ENCODE measurements around the gene GPS1. TPM values are rescaled to one million over a fixed set of nuclear protein-coding genes. Genes with fewer than 3 reads are reported as not detected.

GPS1 gene
- polyA plus RNA-seq, 1 donor, result 97.1 TPM

DNA sequence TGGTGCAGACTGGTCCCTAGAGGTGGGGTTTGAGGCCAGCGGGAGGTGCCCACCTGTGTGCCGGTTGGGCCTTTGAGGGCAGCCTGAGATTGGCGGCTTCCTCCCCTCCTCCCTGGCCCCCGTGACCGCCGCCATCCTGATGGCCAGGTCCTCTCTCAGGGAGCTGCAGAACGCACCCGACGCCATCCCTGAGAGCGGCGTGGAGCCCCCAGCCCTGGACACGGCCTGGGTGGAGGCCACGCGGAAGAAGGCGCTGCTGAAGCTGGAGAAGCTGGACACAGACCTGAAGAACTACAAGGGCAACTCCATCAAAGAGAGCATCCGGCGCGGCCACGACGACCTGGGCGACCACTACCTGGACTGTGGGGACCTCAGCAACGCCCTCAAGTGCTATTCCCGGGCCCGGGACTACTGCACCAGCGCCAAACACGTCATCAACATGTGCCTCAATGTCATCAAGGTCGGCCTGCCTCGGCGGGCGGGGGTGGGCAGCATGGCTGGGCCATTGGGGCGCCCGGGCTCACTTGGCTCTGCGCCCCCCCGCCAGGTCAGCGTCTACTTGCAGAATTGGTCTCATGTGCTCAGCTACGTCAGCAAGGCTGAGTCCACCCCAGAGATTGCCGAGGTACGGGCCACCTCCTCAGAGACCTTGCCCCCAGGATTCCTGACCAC, 2.8 kb downstream of the GPS1 start:
- Histone ChIP-seq H3K4me1 (ENCODE audit: control insufficient read depth, insufficient read depth, low read length) (peaks cover 18% of the 10 kb centered on the region), H3K9me3 (ENCODE audit: control insufficient read depth, low read depth, low read length) (no peaks in the 10 kb centered on the region), H3K27me3 (ENCODE audit: control insufficient read depth, insufficient read depth, low read length) (no peaks in the 10 kb centered on the region), H3K36me3 (ENCODE audit: control insufficient read depth, insufficient read depth, low read length) (peaks cover 71% of the 10 kb centered on the region), H3K27ac (ENCODE audit: low read length) (no peak overlapping the region), H3K4me3 (ENCODE audit: low read length) (no peak overlapping the region)
- DNase-seq, result no peak
- WGBS (ENCODE audit: insufficient coverage, low lambda C conversion rate), result no CpG with 5 or more reads among the region's 38 CpGs

- Histone ChIP-seq H3K27ac (ENCODE audit: low read length) (no peak overlapping the region), H3K4me1 (ENCODE audit: control insufficient read depth, insufficient read depth, low read length) (peaks cover 14% of the 10 kb centered on the region), H3K4me3 (ENCODE audit: low read length) (no peak overlapping the region), H3K36me3 (ENCODE audit: control insufficient read depth, insufficient read depth, low read length) (peaks cover 72% of the 10 kb centered on the region), H3K9me3 (ENCODE audit: control insufficient read depth, low read depth, low read length) (no peaks in the 10 kb centered on the region), H3K27me3 (ENCODE audit: control insufficient read depth, insufficient read depth, low read length) (no peaks in the 10 kb centered on the region)
- WGBS (ENCODE audit: insufficient coverage, low lambda C conversion rate), result no CpG with 5 or more reads among the region's 26 CpGs
- no peak for DNase-seq
Observed at GRCh38 chr17:82055023-82055964, 3.6 kb downstream of the GPS1 start.

DNA sequence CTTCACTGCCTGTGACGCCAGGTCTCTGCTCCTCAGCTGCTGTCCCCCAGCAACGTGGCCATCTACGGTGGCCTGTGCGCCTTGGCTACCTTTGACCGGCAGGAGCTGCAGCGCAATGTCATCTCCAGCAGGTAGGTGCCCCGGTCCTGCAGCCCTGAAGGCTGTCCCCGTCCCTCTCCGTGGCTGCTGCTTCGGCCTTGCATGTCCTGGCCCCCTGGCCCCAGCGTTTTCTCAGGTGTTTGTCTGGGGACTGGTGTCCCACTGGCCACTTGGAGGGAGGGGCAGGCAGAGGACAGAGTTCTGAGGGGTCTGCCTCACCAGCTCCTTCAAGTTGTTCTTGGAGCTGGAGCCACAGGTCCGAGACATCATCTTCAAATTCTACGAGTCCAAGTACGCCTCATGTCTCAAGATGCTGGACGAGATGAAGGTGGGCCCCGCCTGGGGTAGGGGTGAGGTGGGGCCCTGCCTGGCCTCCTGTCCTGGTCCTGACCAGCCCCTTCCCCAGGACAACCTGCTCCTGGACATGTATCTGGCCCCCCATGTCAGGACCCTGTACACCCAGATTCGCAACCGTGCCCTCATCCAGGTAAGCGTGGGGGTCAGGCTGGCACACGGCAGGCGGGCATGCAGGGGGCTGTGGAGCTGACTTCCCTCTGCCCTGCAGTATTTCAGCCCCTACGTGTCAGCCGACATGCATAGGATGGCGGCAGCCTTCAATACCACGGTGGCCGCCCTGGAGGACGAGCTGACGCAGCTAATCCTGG, 4.4 kb downstream of the GPS1 start:
- Histone ChIP-seq H3K36me3 (ENCODE audit: control insufficient read depth, insufficient read depth, low read length) (peaks cover 79% of the 10 kb centered on the region), H3K4me1 (ENCODE audit: control insufficient read depth, insufficient read depth, low read length) (peaks cover 11% of the 10 kb centered on the region), H3K9me3 (ENCODE audit: control insufficient read depth, low read depth, low read length) (no peaks in the 10 kb centered on the region), H3K27ac (ENCODE audit: low read length) (no peak overlapping the region), H3K4me3 (ENCODE audit: low read length) (no peak overlapping the region), H3K27me3 (ENCODE audit: control insufficient read depth, insufficient read depth, low read length) (no peaks in the 10 kb centered on the region)
- WGBS (ENCODE audit: insufficient coverage, low lambda C conversion rate), result no CpG with 5 or more reads among the region's 28 CpGs
- DNase-seq, result no peak

DNA sequence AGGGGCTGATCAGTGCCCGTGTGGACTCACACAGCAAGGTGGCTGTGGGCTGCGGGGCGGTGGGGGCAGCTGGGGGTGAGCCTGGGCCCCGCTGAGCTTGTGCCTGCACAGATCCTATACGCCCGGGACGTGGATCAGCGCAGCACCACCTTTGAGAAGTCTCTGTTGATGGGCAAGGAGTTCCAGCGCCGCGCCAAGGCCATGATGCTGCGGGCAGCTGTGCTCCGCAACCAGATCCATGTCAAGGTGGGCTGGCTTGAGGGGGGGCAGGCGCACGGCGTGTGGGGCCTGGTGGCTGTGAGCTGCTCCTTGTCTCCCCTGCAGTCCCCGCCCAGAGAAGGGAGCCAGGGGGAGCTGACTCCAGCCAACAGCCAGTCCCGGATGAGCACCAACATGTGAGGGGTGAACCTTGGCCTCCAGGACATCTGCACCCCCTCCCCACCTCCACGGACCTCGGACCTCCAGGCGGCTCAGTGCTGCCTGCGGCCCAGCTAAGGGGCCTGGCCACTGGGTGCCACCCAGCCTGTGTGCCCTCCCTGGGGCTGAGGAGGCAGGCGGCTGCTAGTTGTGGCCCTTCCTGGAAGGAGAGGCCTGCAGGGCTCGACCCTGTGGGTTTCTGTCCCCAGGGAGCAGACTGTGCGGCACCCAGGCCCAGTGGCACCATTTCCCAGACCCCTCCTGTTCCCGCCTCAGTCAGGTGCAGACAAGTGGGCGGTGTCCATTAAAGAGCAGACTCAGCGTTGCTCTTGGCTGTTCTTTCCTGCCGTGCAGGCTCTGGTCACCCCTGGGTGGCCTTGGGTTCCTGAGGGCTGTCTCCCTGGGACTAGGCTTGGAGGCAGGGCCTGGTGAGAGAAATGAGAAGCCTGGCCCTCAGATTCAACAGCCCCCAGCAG, 5.3 kb downstream of the GPS1 start:
- Histone ChIP-seq H3K4me3 (ENCODE audit: low read length) (no peak overlapping the region), H3K27ac (ENCODE audit: low read length) (no peak overlapping the region), H3K9me3 (ENCODE audit: control insufficient read depth, low read depth, low read length) (no peaks in the 10 kb centered on the region), H3K27me3 (ENCODE audit: control insufficient read depth, insufficient read depth, low read length) (no peaks in the 10 kb centered on the region), H3K4me1 (ENCODE audit: control insufficient read depth, insufficient read depth, low read length) (peaks cover 11% of the 10 kb centered on the region), H3K36me3 (ENCODE audit: control insufficient read depth, insufficient read depth, low read length) (peaks cover 86% of the 10 kb centered on the region)
- no CpG with 5 or more reads among the region's 29 CpGs for WGBS (ENCODE audit: insufficient coverage, low lambda C conversion rate)
- DNase-seq, result no peak

- Histone ChIP-seq H3K4me1 (ENCODE audit: control insufficient read depth, insufficient read depth, low read length) (peaks cover under 1% of the 10 kb centered on the region), H3K27ac (ENCODE audit: low read length) (no peak overlapping the region), H3K27me3 (ENCODE audit: control insufficient read depth, insufficient read depth, low read length) (no peaks in the 10 kb centered on the region), H3K9me3 (ENCODE audit: control insufficient read depth, low read depth, low read length) (no peaks in the 10 kb centered on the region), H3K4me3 (ENCODE audit: low read length) (no peak overlapping the region), H3K36me3 (ENCODE audit: control insufficient read depth, insufficient read depth, low read length) (peaks cover 95% of the 10 kb centered on the region)
- no peak for DNase-seq
- no CpG with 5 or more reads among the region's 17 CpGs for WGBS (ENCODE audit: insufficient coverage, low lambda C conversion rate)
Observed at GRCh38 chr17:82058230-82058854, 6.6 kb downstream of the GPS1 start.

- Histone ChIP-seq H3K27ac (ENCODE audit: low read length) (no peak overlapping the region), H3K4me1 (ENCODE audit: control insufficient read depth, insufficient read depth, low read length) (peaks cover under 1% of the 10 kb centered on the region), H3K27me3 (ENCODE audit: control insufficient read depth, insufficient read depth, low read length) (no peaks in the 10 kb centered on the region), H3K36me3 (ENCODE audit: control insufficient read depth, insufficient read depth, low read length) (peaks cover 95% of the 10 kb centered on the region), H3K9me3 (ENCODE audit: control insufficient read depth, low read depth, low read length) (no peaks in the 10 kb centered on the region), H3K4me3 (ENCODE audit: low read length) (no peak overlapping the region)
- DNase-seq, result no peak
- no CpG with 5 or more reads among the region's 10 CpGs for whole genome bisulfite sequencing (ENCODE audit: insufficient coverage, low lambda C conversion rate)
Observed at GRCh38 chr17:82058855-82059249, 7.2 kb downstream of the GPS1 start.

GRCh38 chr17:82059272-82060000, 7.7 kb downstream of the GPS1 start:
- no peak for DNase-seq
- no peaks in the 10 kb centered on the region for H3K9me3 ChIP-seq (ENCODE audit: control insufficient read depth, low read depth, low read length)
- WGBS (ENCODE audit: insufficient coverage, low lambda C conversion rate), result no CpG with 5 or more reads among the region's 19 CpGs
- no peak overlapping the region for H3K27ac ChIP-seq (ENCODE audit: low read length)
- peaks cover 90% of the 10 kb centered on the region for H3K36me3 ChIP-seq (ENCODE audit: control insufficient read depth, insufficient read depth, low read length)
- no peak overlapping the region for H3K4me3 ChIP-seq (ENCODE audit: low read length)
- no peaks in the 10 kb centered on the region for H3K27me3 ChIP-seq (ENCODE audit: control insufficient read depth, insufficient read depth, low read length)
- peaks cover 6% of the 10 kb centered on the region for H3K4me1 ChIP-seq (ENCODE audit: control insufficient read depth, insufficient read depth, low read length)

- no peak for DNase-seq
- no peak overlapping the region for H3K4me3 ChIP-seq (ENCODE audit: low read length)
- no peak overlapping the region for H3K27ac ChIP-seq (ENCODE audit: low read length)
- H3K4me1 ChIP-seq (ENCODE audit: control insufficient read depth, insufficient read depth, low read length), result peaks cover 8% of the 10 kb centered on the region
- no CpG with 5 or more reads among the region's 16 CpGs for WGBS (ENCODE audit: insufficient coverage, low lambda C conversion rate)
- no peaks in the 10 kb centered on the region for H3K9me3 ChIP-seq (ENCODE audit: control insufficient read depth, low read depth, low read length)
- peaks cover 85% of the 10 kb centered on the region for H3K36me3 ChIP-seq (ENCODE audit: control insufficient read depth, insufficient read depth, low read length)
- no peaks in the 10 kb centered on the region for H3K27me3 ChIP-seq (ENCODE audit: control insufficient read depth, insufficient read depth, low read length)
Observed at GRCh38 chr17:82060001-82060380, 8.3 kb downstream of the GPS1 start.

DNA sequence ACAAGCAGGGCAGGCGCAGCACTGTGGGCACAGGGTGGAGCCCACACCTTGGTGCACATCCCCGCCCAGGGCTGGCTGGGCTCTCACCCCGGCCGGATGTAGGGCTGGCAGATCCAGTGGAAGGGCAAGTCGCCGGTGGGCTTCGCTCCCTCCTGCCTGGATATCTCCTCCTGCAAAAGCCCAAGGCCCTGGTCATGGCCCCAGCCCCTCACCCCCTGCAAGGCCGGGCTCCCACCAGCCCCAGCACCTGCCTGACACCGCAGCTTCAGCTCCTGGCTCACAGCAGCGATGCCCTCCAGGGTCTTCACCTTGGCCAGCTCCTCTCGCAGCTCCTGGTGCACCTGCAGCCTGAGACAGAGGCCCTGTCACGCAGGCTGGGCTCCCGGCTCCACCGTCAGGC, 8.9 kb downstream of the GPS1 start:
- WGBS (ENCODE audit: insufficient coverage, low lambda C conversion rate), result no CpG with 5 or more reads among the region's 14 CpGs
- peaks cover 80% of the 10 kb centered on the region for H3K36me3 ChIP-seq (ENCODE audit: control insufficient read depth, insufficient read depth, low read length)

More for the DNA sequence above, 8.9 kb downstream of the GPS1 start:
- no peaks in the 10 kb centered on the region for H3K27me3 ChIP-seq (ENCODE audit: control insufficient read depth, insufficient read depth, low read length)
- H3K4me1 ChIP-seq (ENCODE audit: control insufficient read depth, insufficient read depth, low read length), result peaks cover 8% of the 10 kb centered on the region
- no peak for DNase-seq
- no peak overlapping the region for H3K4me3 ChIP-seq (ENCODE audit: low read length)
- no peaks in the 10 kb centered on the region for H3K9me3 ChIP-seq (ENCODE audit: control insufficient read depth, low read depth, low read length)
- no peak overlapping the region for H3K27ac ChIP-seq (ENCODE audit: low read length)

Data from large intestine (tissue), 3 donors.